Measurements from ENCODE around the gene HS6ST3. TPM values are rescaled to one million over a fixed set of nuclear protein-coding genes. Genes with fewer than 3 reads are reported as not detected.

HS6ST3 gene
- total and polyA plus RNA-seq, 2 donors (not counting 3 experiments of a cell fraction or from before 2014, with no cell fraction given) = 0.03 to 0.15 TPM

DNA sequence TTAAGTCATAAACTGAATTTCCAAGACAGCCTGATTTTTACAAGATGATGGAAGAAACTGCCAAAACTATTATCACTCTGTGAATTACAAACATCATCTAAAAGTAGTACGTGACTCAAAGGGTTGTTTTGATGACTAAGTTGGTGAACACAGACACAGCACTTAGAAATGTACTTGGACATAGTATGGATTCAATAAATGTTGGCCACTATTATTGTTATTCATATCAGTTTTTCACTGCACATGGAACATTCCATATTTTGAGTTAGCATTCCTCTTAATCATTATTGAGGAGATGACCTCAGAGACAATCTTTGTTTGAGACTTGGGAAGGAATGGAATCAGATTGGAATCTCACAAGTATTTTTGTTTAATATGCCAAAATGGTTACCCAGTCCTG lies 731.5 kb downstream of the HS6ST3 start:
- TF ChIP-seq MAX (IDR thresholded peaks at IDR 0.05; ENCODE audit: insufficient read depth, insufficient read length) (no peak), FOS (IDR thresholded peaks at IDR 0.05; ENCODE audit: borderline replicate concordance, insufficient read depth, low read length) (no peak), GATA2 (IDR thresholded peaks at IDR 0.05; ENCODE audit: insufficient read depth, insufficient read length, low read depth, low read length) (no peak)
- Histone ChIP-seq H3K9me3 (replicated peaks; ENCODE audit: control insufficient read depth, insufficient read depth, low read length) (no peaks in the 10 kb centered on the region), H3K4me2 (ENCODE audit: insufficient read depth, low read length) (no peak overlapping the region), H4K20me1 (replicated peaks; ENCODE audit: control insufficient read depth, extremely low read depth, insufficient read depth, low read length) (no peaks in the 10 kb centered on the region), H3K4me3 (replicated peaks in 1 of 3; ENCODE audit: insufficient read depth in 1 of 3, low read depth in 1 of 3, low read length in 3 of 3) (no peak overlapping the region), H3K4me1 (ENCODE audit: control insufficient read depth, extremely low read depth, insufficient read depth, low read length) (no peaks in the 10 kb centered on the region), H3K27me3 (ENCODE audit: control insufficient read depth in 2 of 2, insufficient read depth in 2 of 2, low read length in 2 of 2) (no peaks in the 10 kb centered on the region), H2AFZ (ENCODE audit: low read depth, low read length) (no peak overlapping the region), H3K27ac (ENCODE audit: insufficient read depth, low read depth, low read length) (no peak overlapping the region), H3K9me1 (replicated peaks; ENCODE audit: control insufficient read depth, extremely low read depth, insufficient read depth, low read length) (no peaks in the 10 kb centered on the region), H3K36me3 (ENCODE audit: control insufficient read depth in 2 of 2, extremely low read depth in 1 of 2, insufficient read depth in 2 of 2, low read length in 2 of 2) (no peaks in the 10 kb centered on the region), H3K9ac (replicated peaks; ENCODE audit: extremely low read depth, insufficient read depth, low read length) (no peak overlapping the region), H3K79me2 (ENCODE audit: control insufficient read depth, insufficient read depth, low read length) (no peaks in the 10 kb centered on the region)
- ChIA-PET POLR2A (no interaction called here), CTCF (interaction anchor here (1.4 to 6.9 kb wide), 2 partner anchors 136 to 801 kb away, joined by 6 to 400 read pairs; no protein-coding TSS in a partner anchor)
- dilution Hi-C loops (cut with MboI; ENCODE audit: extremely low pct_ligation_motif_present, low sequenced_read_pairs) (no loop called here), intact Hi-C loops (cut with micrococcal nuclease) (no loop called here)
- FAIRE-seq (no peak), DNase-seq (ENCODE audit: low read depth, low spot score) (no peak)
- no TSS peak for BruUV-seq (replicated peaks)

DNA sequence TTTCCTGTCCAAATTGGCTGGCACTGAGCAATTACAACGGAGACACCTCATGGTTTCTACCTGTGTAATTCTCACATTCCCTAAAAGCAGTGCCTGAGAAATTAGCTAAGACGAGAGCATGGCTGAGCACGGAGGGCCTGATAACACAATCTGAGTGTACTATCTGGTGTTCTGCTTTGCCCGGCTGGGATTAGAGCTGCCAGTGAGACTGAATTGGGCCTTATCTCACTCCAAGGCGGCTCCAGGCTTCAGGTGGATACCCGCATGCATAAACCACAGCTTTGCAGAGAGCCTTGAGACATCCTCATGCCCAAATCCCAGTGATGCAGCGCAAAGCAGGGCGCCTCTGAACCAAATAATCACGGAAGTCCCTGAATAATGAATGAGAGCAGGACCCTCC lies 732.1 kb downstream of the HS6ST3 start:
- no peak for FAIRE-seq
- intact Hi-C loops (cut with micrococcal nuclease) (loop anchor here (2.0 kb wide), 1 partner anchor 137 kb away; no protein-coding TSS in a partner anchor), dilution Hi-C loops (cut with MboI; ENCODE audit: extremely low pct_ligation_motif_present, low sequenced_read_pairs) (no loop called here)
- H3K9me1 ChIP-seq (replicated peaks; ENCODE audit: control insufficient read depth, extremely low read depth, insufficient read depth, low read length) = no peaks in the 10 kb centered on the region
- no peak overlapping the region for H3K27ac ChIP-seq (ENCODE audit: insufficient read depth, low read depth, low read length)
- ChIA-PET POLR2A (no interaction called here), CTCF (interaction anchor here (1.3 to 6.9 kb wide), 3 partner anchors 136 to 802 kb away, joined by 5 to 400 read pairs (median 5); no protein-coding TSS in a partner anchor)
- no peaks in the 10 kb centered on the region for H4K20me1 ChIP-seq (replicated peaks; ENCODE audit: control insufficient read depth, extremely low read depth, insufficient read depth, low read length)
- BruUV-seq (replicated peaks) = no TSS peak
- no peaks in the 10 kb centered on the region for H3K4me1 ChIP-seq (ENCODE audit: control insufficient read depth, extremely low read depth, insufficient read depth, low read length)
- H3K27me3 ChIP-seq (ENCODE audit: control insufficient read depth in 2 of 2, insufficient read depth in 2 of 2, low read length in 2 of 2) = no peaks in the 10 kb centered on the region
- no peak overlapping the region for H3K4me3 ChIP-seq (replicated peaks in 1 of 3; ENCODE audit: insufficient read depth in 1 of 3, low read depth in 1 of 3, low read length in 3 of 3)
- H3K36me3 ChIP-seq (ENCODE audit: control insufficient read depth in 2 of 2, extremely low read depth in 1 of 2, insufficient read depth in 2 of 2, low read length in 2 of 2) = no peaks in the 10 kb centered on the region
- no peak overlapping the region for H3K4me2 ChIP-seq (ENCODE audit: insufficient read depth, low read length)
- H3K9me3 ChIP-seq (replicated peaks; ENCODE audit: control insufficient read depth, insufficient read depth, low read length) = no peaks in the 10 kb centered on the region
- H2AFZ ChIP-seq (ENCODE audit: low read depth, low read length) = no peak overlapping the region
- no peak for DNase-seq (ENCODE audit: low read depth, low spot score)
- H3K79me2 ChIP-seq (ENCODE audit: control insufficient read depth, insufficient read depth, low read length) = no peaks in the 10 kb centered on the region
- H3K9ac ChIP-seq (replicated peaks; ENCODE audit: extremely low read depth, insufficient read depth, low read length) = no peak overlapping the region
- TF ChIP-seq GATA2 (IDR thresholded peaks at IDR 0.05; ENCODE audit: insufficient read depth, insufficient read length, low read depth, low read length) (no peak), MAX (IDR thresholded peaks at IDR 0.05; ENCODE audit: insufficient read depth, insufficient read length) (no peak), JUN (IDR thresholded peaks at IDR 0.05; ENCODE audit: borderline replicate concordance, insufficient read depth, insufficient read length, low read depth) (no peak)

Measured in endothelial cell of umbilical vein (primary cell).